NCI-H345 (cell line): ENCODE measurements around the gene TMEM212.
"Not testable (repeated sequence)": the region's sequence is repeated elsewhere in the genome, so short reads cannot be mapped to it uniquely, and the experiment has no call there.

ENCODE experiments used
- DNase-seq: peaks from one replicate; lab custom pipeline; 2025; lab: John Stamatoyannopoulos, UW

The TMEM212 gene

GRCh38 chr3:171892457-171892856 is 49.3 kb downstream of the TMEM212 start:
- DNase-seq = no peak

GRCh38 chr3:171895291-171895690 is 52.1 kb downstream of the TMEM212 start:
- DNase-seq = no peak

GRCh38 chr3:171895900-171896299 is 52.8 kb downstream of the TMEM212 start:
- DNase-seq = no peak

GRCh38 chr3:171896316-171896715 is 53.2 kb downstream of the TMEM212 start:
- no peak for DNase-seq

- no peak for DNase-seq
Measured at GRCh38 chr3:171898192-171898591, 55.0 kb downstream of the TMEM212 start.

- DNase-seq = no peak
Measured at GRCh38 chr3:171900446-171900845, 57.3 kb downstream of the TMEM212 start.

GRCh38 chr3:171901615-171902312 is 58.6 kb downstream of the TMEM212 start:
- DNase-seq = no peak

- DNase-seq = no peak
Measured at GRCh38 chr3:171904829-171905228, 61.7 kb downstream of the TMEM212 start.

GRCh38 chr3:171906503-171906902 is 63.4 kb downstream of the TMEM212 start:
- DNase-seq = not testable (repeated sequence)

- no peak for DNase-seq
Measured at GRCh38 chr3:171906951-171907676, 64.0 kb downstream of the TMEM212 start.

- no peak for DNase-seq
Measured at GRCh38 chr3:171907761-171908160, 64.6 kb downstream of the TMEM212 start.

- no peak for DNase-seq
Measured at GRCh38 chr3:171908731-171909130, 65.6 kb downstream of the TMEM212 start.
